GM21528 (cell line): ENCODE results near the gene PLCH1.
"Not testable (repeated sequence)": the region's sequence is repeated elsewhere in the genome, so short reads cannot be mapped to it uniquely, and the experiment has no call there.

Experiments used
- ATAC-seq: cut with Tn5 transposase; IDR thresholded peaks from one replicate; pipeline ENCODE4 v1.9.1; 2021; ENCODE audit warnings: mild to moderate bottlenecking, moderate library complexity; ENCODE audit not compliant: unreplicated experiment, low FRiP score

The PLCH1 gene

GRCh38 chr3:155617346-155617925 lies 127.4 kb downstream of the PLCH1 start:
- ATAC-seq, result no peak

DNA sequence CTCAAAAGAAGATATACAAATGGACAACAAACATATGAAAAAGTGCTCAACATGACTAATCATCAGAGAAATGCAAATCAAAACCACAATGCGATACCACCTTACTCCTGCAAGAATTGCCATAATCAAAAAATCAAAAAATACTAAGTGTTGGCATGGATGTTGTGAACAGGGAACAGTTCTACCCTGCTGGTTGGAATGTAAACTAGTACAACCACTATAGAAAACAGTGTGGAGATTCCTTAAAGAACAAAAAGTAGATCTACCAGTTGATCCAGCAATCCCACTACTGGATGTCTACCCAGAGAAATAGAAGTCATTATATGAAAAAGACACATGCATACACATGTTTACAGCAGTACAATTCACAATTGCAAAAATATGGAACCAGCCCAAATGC lies 129.7 kb downstream of the PLCH1 start:
- not testable (repeated sequence) for ATAC-seq

DNA sequence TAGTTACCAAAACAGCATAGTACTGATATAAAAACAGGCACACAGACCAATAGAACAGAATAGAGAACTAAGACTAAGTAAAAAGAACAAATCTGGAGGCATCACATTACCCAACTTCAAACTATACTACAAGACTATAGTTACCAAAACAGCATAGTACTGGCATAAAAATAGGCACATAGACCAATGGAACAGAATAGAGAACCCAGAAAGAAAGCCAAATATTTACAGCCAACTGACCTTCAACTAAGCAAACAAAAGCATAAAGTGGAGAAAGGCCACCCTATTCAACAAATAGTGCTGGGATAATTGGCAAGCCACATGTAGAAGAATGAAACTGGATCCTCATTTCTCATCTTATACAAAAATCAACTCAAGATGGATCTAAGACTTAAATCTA lies 130.5 kb downstream of the PLCH1 start:
- not testable (repeated sequence) for ATAC-seq

DNA sequence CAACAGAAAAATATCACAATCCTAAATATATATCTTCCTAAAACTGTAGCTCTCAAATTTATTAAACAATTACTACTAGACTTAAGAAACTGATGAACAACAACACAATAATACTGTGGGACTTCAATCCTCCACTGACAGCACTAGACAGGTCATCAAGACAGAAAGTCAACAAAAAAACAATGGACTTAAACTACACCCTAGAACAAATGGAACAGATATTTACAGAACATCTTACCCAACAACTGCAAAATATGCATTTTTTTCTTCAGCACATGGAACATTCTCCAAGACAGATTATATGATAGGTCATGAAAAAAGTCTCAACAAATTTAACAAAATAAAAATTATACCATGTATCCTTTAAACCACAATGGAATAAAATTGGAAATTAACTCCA lies 133.4 kb downstream of the PLCH1 start:
- no peak for ATAC-seq

DNA sequence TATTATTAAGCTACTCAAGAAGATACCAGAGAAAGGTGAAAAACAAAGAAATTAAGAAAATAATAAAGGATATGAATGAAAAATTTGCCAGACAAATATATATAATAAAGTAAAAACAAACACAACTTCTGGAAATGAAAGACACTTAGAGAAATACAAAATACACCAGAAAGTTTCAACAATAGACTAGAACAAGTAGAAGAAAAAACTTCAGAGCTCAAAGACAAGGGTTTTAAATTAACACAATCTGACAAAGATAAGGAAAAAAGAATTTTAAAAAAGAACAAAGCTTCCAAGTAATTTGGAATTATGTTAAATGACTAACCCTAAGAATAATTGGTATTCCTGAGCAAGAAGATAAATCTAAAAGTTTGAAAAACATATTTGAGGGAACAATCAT lies 135.3 kb downstream of the PLCH1 start:
- ATAC-seq, result no peak

- no peak for ATAC-seq
These were observed 136.5 kb downstream of the PLCH1 start for GRCh38 chr3:155608228-155608920.

GRCh38 chr3:155607761-155608160 lies 137.1 kb downstream of the PLCH1 start:
- ATAC-seq, result no peak

DNA sequence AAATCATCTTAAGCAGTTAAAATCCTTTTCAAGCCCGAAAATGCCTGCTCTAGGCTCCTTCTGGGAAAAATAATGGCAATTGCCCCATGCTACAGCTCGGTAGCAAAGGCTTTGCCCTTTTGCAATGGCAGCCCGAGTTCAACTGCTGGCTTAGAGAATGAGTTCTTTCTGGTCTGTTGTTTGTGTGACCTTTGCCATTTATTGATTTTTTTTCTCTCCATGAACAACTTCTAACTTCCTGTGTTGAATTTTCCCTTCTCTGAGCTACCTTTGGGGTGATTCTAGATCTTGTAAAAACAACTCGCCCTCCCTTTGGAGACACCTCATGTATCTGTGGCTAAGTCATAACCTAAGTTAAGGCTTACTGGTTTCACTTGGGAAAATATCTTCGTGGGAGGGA lies 139.3 kb downstream of the PLCH1 start:
- ATAC-seq, result no peak

GRCh38 chr3:155604967-155605366 lies 139.9 kb downstream of the PLCH1 start:
- ATAC-seq, result no peak

DNA sequence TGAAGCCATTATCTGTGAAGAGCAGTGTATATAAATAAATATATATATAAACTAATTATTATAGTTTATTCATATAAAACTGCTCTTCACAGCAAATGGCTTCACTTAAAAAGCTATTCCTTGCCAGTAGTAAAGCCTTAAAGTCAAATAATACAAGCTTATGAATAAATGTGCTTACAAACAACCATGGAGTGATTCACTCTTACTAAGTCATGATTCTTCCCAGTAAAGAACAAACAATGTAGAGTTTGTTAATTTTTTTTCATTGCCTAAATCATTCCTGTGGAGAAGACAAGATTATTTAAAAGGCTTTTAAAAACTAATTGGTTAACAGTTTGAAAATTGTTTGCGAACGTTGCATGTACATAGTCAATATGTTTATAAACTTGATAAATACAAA lies 140.7 kb downstream of the PLCH1 start:
- ATAC-seq, result no peak

- ATAC-seq, result no peak
These were observed 141.6 kb downstream of the PLCH1 start for GRCh38 chr3:155603302-155603701.

DNA sequence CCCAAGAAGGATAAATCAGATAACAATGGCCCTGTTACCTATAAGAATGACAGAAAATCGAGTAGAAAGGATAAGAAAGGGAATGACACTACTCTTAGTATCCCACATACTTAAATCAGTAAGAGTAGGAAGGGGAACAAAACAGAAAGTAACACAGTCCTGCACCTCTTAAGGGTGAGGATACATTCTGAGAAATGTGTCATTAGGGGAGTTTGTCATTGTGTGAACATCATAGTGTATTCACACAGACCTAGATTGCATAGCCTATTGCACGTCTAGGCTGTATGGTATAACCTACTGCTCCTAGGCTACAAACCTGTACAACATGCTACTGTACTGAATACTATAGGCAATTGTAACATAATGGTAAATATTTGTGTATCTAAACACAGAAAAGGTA lies 142.6 kb downstream of the PLCH1 start:
- ATAC-seq, result no peak

GRCh38 chr3:155598671-155599070 lies 146.2 kb downstream of the PLCH1 start:
- no peak for ATAC-seq

DNA sequence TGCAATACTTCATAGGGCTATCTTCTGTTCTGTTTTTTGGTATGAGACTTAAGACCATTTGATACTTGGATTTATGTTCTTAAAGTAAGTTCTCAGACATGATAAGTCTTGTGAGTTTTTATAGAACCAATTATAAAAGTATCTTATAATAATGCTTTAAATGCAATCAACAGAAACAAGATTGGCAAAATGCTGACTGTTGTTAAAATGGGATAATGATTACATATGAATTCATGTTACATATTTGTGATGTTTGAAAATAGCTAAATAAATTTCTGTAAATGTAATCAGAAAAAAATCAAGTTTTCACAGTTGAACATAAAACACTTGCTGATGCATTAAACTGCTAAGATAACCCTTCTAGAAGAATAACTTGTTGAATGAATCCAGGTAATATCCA lies 148.3 kb downstream of the PLCH1 start:
- ATAC-seq, result no peak

DNA sequence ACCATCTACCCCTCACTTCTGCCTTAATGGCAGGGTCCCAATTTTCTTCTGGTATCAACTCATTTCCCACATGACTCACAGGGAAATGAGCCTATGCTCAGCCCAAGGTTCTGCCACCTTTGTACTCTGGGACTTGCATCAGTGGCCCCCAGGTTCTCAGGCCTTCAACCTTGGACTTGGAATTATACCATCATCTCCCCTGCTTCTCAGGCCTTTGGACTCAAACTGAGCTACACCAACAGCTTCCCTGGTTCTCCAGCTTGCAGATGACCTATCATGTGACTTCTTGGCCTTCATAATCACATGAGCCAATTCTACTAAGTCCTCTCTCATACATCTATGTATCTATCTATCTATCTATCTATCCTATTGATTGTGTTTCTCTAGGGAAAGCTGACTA lies 149.5 kb downstream of the PLCH1 start:
- no peak for ATAC-seq

- no peak for ATAC-seq
These were observed 150.2 kb downstream of the PLCH1 start for GRCh38 chr3:155594526-155595187.

- no peak for ATAC-seq
These were observed 157.3 kb downstream of the PLCH1 start for GRCh38 chr3:155587581-155587980.

DNA sequence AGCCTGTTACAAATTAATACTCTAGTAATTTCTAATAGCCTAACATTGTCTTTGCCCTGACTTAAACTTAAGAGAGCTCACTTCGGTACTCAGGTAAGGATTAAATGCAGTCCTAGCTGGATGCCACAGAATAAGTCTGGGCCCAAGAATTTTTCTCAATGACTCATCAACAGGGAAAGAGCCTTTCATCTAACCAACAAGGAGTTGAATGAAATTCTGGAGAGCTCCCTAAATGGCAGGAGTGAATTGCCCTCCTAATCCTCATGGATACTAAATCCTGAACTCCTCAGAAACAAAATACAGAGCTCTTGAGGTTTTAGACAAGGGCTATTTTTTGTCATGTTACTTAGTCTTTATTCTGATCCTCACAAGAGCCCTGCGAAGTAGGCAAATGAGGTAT lies 159.5 kb downstream of the PLCH1 start:
- ATAC-seq, result no peak

GRCh38 chr3:155581579-155581978 lies 163.3 kb downstream of the PLCH1 start:
- ATAC-seq, result no peak

DNA sequence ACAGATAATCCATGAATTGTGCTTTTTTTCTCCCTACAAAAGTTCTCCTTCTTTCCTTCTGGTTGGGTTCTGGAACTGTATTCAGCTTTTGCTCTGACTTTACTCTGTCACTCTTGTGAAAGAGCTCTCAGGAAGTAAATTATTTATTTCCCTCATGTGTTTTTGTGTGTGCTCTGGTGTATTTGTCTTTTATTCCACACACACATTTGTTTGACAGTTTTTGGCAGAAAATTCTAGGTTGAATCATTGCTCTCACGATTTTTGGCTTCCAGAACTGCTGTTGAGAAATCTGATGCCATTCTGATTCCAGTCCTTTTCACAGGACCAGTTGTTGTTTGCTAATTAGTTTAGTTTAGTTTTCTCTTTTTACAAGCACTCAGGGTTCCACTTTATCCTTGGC lies 172.8 kb downstream of the PLCH1 start:
- no peak for ATAC-seq

DNA sequence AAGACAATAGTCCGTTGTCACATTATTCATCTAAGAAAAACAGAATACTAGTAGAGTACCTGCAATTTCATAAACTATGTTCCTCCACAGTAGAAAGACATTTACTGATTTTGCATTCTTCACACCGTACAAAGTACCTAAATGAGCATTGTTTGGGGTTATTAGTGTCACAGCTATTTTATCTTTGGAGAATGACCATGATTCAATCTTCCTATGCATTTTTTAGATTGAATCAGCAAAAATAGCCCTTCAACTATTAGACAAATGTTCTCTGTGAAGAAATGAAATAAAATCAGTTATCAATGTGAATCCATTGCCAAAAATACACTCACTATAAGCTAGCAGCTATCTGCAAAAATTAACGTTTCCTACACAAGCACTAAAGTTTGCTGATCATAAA lies 176.6 kb downstream of the PLCH1 start:
- ATAC-seq, result no peak

GRCh38 chr3:155560594-155560993 lies 184.3 kb downstream of the PLCH1 start:
- no peak for ATAC-seq
